GM12874 (cell line): ENCODE data around the gene SPATA32.
A peak's percentile ranks its signal among the peaks of the same experiment; 100 is the strongest.

Experiments
- CTCF ChIP-seq: IDR thresholded peaks from 2 replicates; pipeline ENCODE4 v1.5.1; 2011; ENCODE audit warnings: low read depth, mild to moderate bottlenecking, control low read depth, low read length, moderate library complexity; ENCODE audit not compliant: insufficient read depth

SPATA32 gene

GRCh38 chr17:45234641-45235415 is 27.1 kb downstream of the SPATA32 start:
- TF ChIP-seq CTCF = peak; percentile 75

GRCh38 chr17:45233423-45233924 is 28.4 kb downstream of the SPATA32 start:
- TF ChIP-seq CTCF = no peak

- no peak for TF ChIP-seq CTCF
Observed at GRCh38 chr17:45232514-45233422, 29.1 kb downstream of the SPATA32 start.

- TF ChIP-seq CTCF = peak; percentile 43
Observed at GRCh38 chr17:45231481-45232116, 30.3 kb downstream of the SPATA32 start.

- TF ChIP-seq CTCF = no peak
Observed at GRCh38 chr17:45230787-45231480, 31.0 kb downstream of the SPATA32 start.

GRCh38 chr17:45230410-45230786 is 31.5 kb downstream of the SPATA32 start:
- no peak for TF ChIP-seq CTCF
